22Rv1 (cell line): ENCODE results near the gene BMPER.

Experiments used
- CTCF ChIP-seq: fragments of 450-650 bp; IDR thresholded peaks from 2 replicates; pipeline ENCODE4 v1.5.1; 2017; ENCODE audit warnings: mild to moderate bottlenecking
- ZFX ChIP-seq: fragments of 450-650 bp; IDR thresholded peaks from 2 replicates; pipeline ENCODE4 v1.6.1; 2017; ENCODE audit warnings: antibody characterized with exemption, borderline replicate concordance

- TF ChIP-seq CTCF (no peak), ZFX (no peak)
Observed at GRCh38 chr7:34036051-34036920, 130.9 kb downstream of the BMPER start.
